HG02884 (cell line): Measurements from ENCODE around the gene NEUROG1.
"Not testable (repeated sequence)": the region's sequence is repeated elsewhere in the genome, so short reads cannot be mapped to it uniquely, and the experiment has no call there.

ENCODE experiments used
- ATAC-seq: cut with Tn5 transposase; IDR thresholded peaks from one replicate; pipeline ENCODE4 v1.9.1; 2021; ENCODE audit warnings: mild to moderate bottlenecking, moderate library complexity; ENCODE audit not compliant: unreplicated experiment

Gene NEUROG1

DNA sequence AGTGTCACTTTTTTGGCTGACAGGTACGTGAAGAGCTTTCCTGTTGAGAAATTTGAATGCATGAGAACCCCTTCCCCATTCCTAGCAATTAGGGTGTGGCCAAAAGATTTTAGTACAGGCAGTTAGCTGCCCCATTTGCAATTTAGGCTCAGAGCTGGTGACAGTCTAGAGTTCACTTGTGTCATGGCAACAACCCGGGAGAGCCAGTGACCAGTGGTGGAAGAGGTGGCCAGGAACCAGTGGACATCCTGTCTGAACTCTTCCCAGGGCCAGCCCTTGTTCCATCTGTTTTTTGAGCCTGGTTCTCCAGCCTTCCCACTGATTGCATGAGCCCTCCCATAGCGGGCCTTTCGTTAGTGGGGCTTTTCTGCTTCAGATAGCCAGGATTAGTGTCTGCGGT is 2.5 kb upstream of the NEUROG1 start:
- ATAC-seq, result no peak

DNA sequence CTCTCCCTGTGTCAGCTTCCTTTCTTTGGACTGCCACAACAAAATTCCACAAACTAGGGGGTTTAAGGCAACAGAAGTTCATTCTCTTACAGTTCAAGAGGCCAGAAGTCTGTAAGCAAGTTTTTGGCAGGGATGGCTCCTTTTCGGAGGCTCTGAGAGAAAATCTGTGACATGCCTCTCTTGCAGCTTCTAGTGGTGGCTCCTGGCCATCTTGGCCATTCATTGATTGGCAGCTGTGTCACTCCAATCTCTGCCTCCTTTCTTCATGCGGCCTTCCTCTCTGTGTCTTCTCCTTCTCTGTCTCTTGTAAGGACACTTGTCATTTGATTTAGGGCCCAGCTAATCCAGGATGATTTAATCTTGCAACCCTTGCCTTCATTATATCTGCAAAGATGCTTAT is 2.0 kb upstream of the NEUROG1 start:
- no peak for ATAC-seq

DNA sequence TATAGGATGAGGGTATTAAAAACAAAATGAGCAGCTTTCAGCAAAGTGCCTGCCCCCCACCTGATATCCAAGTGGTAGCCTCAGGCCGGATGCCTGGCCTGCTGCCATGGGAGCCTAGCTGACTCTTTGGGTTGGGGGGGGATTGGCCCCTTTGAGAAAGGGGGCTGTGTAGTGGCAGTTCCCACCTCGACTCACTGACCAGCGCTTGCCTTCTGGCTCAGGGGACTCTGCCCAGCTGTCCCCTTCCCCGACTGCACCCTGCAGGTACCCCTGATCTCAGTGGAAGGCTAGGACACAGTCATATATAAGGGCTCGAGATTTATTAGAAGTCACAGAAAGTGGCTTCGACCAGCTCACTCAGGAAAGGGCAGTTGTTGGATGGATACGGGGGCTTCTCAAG is 1.5 kb upstream of the NEUROG1 start:
- no peak for ATAC-seq

- ATAC-seq, result no peak
Measured at GRCh38 chr5:135535420-135535819, 344 bp downstream of the NEUROG1 start.

DNA sequence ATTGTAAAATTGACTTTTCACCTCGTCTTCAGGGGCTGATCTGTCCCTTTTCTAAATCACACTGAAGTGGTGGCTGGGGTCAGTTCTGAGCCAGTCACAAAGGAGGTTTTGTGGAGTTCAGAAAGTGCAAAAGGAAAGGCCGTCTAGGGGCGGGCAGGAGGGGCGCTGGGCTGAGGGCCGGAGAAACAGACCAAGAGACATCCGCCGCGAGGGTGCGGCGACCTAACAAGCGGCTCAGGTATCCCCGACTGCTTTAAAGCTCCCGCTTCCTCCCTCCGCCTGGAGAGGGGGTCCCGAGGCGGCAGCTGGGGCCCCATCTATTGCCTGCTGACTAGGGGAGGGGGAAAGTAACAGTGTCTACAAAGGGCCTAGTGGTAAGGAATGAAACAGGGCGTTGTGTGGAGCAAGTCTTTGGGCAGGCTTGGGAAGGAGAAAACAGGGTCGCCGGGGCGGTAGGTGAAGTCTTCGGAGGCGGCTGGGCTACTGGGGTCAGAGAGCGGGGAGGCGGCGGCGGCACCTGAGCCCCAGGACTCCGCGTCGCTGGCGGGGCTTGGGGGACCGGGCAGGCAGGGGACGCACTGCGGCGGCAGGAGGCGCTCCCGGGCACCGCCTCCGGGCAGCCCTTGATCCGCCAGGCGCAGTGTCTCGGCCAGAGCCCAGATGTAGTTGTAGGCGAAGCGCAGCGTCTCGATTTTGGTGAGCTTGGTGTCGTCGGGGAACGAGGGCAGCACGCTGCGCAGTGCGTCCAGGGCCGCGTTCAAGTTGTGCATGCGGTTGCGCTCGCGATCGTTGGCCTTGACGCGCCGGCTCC is 950 bp downstream of the NEUROG1 start:
- ATAC-seq, result no peak

- ATAC-seq, result no peak
Measured at GRCh38 chr5:135533794-135534193, 2.0 kb downstream of the NEUROG1 start.

DNA sequence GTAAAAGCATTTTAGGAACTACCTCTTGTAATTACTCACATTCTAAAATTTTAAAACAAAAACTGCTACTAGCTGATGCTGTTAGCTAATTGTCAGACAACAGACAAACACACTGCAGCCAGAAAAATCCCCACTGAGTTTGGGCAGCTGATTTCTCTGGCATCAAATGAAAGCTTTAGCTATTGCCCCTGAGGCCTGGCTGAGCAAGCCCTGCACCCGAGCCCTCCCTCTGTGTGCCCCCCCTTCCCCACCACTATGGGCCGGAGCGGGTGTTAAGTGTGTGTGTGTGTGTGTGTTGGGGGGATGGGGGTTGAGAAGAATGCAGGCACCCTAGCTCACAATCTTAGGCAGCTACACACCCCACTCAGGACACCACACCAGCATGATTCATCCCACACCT is 2.4 kb downstream of the NEUROG1 start:
- no peak for ATAC-seq

DNA sequence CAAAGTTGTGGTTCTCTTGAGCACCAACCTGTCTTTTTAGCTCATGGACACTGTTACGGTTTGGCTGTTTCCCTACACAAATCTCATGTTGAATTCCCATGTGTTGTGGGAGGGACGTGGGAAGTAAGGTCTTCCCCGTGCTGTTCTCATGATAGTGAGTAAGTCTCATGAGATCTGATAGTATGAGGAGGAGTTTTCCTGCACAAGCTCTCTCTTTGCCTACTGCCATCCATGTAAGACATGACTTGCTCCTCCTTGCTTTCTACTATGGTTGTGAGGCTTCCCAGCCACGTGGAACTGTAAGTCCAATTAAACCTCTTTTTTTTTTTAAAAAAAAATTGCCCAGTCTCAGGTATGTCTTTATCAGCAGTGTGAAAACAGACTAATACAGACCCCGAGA is 6.2 kb downstream of the NEUROG1 start:
- not testable (repeated sequence) for ATAC-seq

DNA sequence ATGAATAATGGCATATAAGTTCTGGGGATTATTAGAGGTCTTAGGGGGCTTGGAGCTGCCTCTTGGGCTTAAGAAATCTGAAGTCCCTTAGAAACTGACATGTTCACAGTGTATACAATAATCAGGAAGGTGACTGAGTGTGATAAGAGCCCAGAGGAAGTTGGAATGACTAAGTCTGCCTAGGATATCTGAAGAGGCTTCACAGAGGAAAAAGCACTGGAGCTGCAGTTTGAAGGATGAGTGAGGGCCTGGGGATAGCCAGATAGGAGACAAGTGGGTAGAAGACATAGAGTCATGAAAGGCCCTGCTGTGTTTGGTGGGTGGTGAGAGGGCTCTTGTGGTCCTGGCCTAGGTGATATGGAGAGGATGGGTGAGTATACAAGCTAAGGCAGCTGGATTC is 8.8 kb downstream of the NEUROG1 start:
- no peak for ATAC-seq

- no peak for ATAC-seq
Measured at GRCh38 chr5:135521964-135522363, 13.8 kb downstream of the NEUROG1 start.

GRCh38 chr5:135517631-135518030 is 18.1 kb downstream of the NEUROG1 start:
- ATAC-seq, result no peak

DNA sequence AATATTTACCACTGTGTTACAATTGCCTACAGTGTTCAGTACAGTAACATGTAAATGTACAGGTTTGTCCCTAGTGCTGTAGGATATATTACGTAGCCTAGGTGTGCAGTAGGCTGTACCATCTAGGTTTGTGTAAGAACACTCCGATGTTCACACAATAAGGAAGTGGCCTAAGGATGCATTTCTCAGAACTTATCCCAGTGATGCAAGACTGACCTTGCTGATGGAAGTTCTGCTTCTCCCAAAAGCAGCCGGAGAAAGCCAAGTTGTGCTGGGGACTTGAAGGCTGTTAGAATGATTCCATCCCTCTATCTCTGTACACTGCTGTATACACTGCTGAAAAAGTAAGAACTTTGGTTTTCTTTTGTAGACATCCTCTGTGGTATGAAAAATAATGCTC is 21.6 kb downstream of the NEUROG1 start:
- ATAC-seq, result no peak

- no peak for ATAC-seq
Measured at GRCh38 chr5:135511761-135512575, 23.8 kb downstream of the NEUROG1 start.

GRCh38 chr5:135509995-135510394 is 25.8 kb downstream of the NEUROG1 start:
- no peak for ATAC-seq

DNA sequence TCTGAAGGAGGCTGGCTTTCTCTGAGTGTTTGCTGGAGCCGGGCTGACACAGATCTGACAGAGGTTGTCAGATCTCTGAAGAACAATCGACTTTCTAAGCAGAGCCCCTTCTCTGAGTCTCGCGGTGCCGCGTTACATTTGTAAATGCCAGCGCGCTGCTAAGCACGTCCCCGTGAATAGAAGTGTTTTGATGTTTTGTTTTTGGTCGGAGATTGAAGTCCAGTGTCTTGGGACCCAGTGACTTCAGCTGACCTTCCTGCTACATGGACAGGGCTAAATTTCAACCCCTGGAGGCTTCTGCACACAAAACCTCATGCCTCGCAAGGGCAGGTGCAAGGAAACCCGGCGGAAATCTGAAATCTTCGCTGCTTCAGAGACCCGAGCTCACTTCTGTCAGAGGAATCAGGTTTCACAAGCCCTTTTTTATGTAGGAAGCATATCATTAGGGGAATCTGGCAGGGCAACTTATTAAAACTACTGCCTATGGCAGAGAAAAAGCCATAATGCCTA is 27.2 kb downstream of the NEUROG1 start:
- ATAC-seq, result no peak

- no peak for ATAC-seq
Measured at GRCh38 chr5:135505973-135506372, 29.8 kb downstream of the NEUROG1 start.

GRCh38 chr5:135504376-135504775 is 31.4 kb downstream of the NEUROG1 start:
- no peak for ATAC-seq

DNA sequence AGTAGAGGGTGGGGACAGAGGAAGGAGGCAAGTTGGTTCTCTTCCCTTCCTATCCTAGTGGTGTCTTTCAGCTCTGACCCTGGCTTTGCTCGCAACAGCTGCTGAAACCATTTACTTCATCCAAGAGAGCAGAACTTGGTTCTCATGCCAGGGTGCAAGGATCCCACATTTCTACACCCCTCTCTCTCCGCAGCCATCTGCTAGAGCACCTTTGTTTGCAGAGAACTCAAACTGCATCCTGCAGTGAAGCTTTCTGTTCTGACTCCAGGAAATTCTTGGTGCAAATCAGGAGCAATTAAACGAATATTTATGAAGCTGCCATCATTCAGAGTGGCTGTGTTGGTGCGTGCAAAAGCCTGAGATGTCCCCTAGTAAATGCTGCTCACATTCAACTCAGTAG is 31.9 kb downstream of the NEUROG1 start:
- ATAC-seq, result no peak

DNA sequence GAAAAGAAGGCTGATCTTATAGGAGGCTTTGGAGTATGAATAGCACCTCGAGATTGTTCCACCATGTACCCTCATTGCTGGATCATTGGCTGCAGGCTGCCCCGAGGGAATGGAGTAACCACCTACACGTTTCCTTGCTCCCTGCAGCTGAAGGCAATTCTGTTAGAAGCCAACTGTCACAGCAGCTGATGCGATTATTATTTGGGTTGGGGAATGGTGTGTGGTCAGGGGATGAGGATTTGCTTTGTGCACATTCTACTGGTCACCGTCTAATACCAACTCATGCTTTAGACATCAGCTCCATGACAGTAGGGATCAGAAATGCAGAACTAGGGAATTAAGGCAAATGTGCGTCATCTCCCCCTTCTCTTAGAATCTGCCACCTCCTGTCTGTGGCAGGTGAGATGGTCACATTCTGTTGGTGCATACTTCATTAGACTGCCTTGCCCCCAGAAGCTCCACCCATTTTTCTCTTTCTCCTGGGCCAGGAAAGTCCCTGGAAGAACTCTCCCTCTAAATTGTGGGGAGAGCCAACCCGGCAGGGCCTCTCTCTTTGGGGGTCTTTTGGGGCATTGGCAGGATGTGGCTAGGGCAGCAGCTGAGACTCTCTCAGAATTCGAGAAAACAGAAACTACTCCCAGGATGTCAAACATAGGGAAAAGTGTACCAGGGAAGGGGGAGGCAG is 32.8 kb downstream of the NEUROG1 start:
- ATAC-seq, result no peak

DNA sequence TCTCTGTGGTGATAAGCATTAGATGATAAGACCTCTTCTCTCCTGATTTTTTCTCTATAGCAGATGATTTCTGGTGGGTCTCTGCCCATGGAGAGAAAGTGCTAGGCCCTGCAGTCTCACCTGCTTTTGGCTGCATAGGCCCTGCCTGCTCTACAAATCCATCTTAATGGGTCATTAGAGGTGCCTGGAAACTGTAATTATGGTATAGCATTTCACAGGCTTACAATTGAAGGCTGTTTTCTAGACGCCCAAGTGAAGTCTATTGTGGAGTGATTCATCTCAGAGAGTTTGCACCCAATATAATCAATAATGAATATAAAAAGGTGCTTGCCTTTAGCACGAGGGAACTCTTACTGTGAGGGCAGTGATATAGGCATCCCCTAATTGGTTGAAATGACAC is 33.8 kb downstream of the NEUROG1 start:
- no peak for ATAC-seq

DNA sequence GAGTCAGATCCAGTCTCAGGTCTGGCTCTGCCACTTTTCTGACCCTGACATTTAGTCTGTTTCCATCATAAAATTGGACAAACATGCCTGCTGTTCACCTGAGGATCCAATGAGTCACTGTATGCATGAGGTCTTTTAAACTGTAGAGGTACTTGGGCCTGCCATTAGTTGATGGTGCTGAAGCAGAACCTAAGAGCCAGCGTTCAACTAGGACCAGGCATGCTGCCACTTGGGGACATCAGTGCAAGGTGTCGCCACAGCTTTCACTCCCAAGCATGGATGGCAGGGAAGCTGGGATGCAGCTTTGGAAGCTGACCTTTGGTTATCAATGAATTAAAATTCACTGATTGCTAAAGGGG is 37.1 kb downstream of the NEUROG1 start:
- no peak for ATAC-seq
